ENCODE results near the gene COL8A1.

COL8A1 gene

GRCh38 chr3:99639579-99639978 lies 1.2 kb downstream of the COL8A1 start:
- no peak overlapping the region for H3K27ac ChIP-seq
- TF ChIP-seq CTCF (conservative IDR thresholded peaks at IDR 0.05): no peak

- H3K27ac ChIP-seq: no peak overlapping the region
- TF ChIP-seq ZFX (IDR thresholded peaks at IDR 0.05) (no peak), CTCF (conservative IDR thresholded peaks at IDR 0.05) (no peak)
Measured at GRCh38 chr3:99640214-99640851, 1.9 kb downstream of the COL8A1 start.

- no peak overlapping the region for H3K27ac ChIP-seq
- no peak for TF ChIP-seq ZFX (IDR thresholded peaks at IDR 0.05)
- no peak for TF ChIP-seq CTCF (conservative IDR thresholded peaks at IDR 0.05)
Measured at GRCh38 chr3:99641480-99641879, 3.1 kb downstream of the COL8A1 start.

- TF ChIP-seq ZFX (IDR thresholded peaks at IDR 0.05) (no peak), CTCF (conservative IDR thresholded peaks at IDR 0.05) (no peak)
- H3K27ac ChIP-seq: no peak overlapping the region
Measured at GRCh38 chr3:99641982-99642381, 3.6 kb downstream of the COL8A1 start.

- no peak for TF ChIP-seq CTCF (conservative IDR thresholded peaks at IDR 0.05)
- TF ChIP-seq ZFX (IDR thresholded peaks at IDR 0.05): no peak
- H3K27ac ChIP-seq: no peak overlapping the region
Measured at GRCh38 chr3:99644017-99644416, 5.6 kb downstream of the COL8A1 start.

GRCh38 chr3:99644746-99645145 lies 6.4 kb downstream of the COL8A1 start:
- TF ChIP-seq CTCF (conservative IDR thresholded peaks at IDR 0.05): no peak
- no peak for TF ChIP-seq ZFX (IDR thresholded peaks at IDR 0.05)
- no peak overlapping the region for H3K27ac ChIP-seq

- no peak overlapping the region for H3K27ac ChIP-seq
- peak; percentile 69 for TF ChIP-seq CTCF (conservative IDR thresholded peaks at IDR 0.05)
- TF ChIP-seq ZFX (IDR thresholded peaks at IDR 0.05): no peak
Measured at GRCh38 chr3:99645277-99646106, 7.1 kb downstream of the COL8A1 start.

Measured in C4-2B (cell line).